PC-3 (cell line): ENCODE results near the gene CREBZF. TPM values are rescaled to one million over a fixed set of nuclear protein-coding genes. Genes with fewer than 3 reads are reported as not detected.

Source experiments
- ATAC-seq: fragments of 200-7000 bp; cut with Tn5 transposase; 2 replicates; pipeline ENCODE4 v1.9.1; 2020; ENCODE audit warnings: mild to moderate bottlenecking, moderate library complexity
- BruUV-seq: library from RNA; stranded (reverse); fragments of 400-500 nt; replicated peaks from 2 replicates; lab custom pipeline; 2021; lab: Mats Ljungman, UMichigan
- CTCF ChIA-PET: fragments of 300-600 bp; sonication (Branson Sonifier 250); formaldehyde crosslinking; loops from one replicate; lab custom pipeline; 2022; ENCODE audit warnings: antibody characterized with exemption; lab: Charles Lee
- POLR2A ChIA-PET: fragments of 300-600 bp; sonication (Branson Sonifier 250); formaldehyde crosslinking; loops from one replicate; lab custom pipeline; 2022; ENCODE audit warnings: antibody characterized with exemption; ENCODE audit not compliant: unreplicated experiment; lab: Charles Lee
- DNase-seq: peaks from one replicate; pipeline ENCODE4 v3.0.0-alpha.2; 2015
- H2AFZ ChIP-seq: fragments of 300-600 bp; sonication (generic); 2 replicates; pipeline ENCODE4 v1.6.0; 2016; ENCODE audit warnings: antibody characterized with exemption, low read length
- H3F3A ChIP-seq: fragments of 300-600 bp; sonication (generic); one replicate; pipeline ENCODE4 v1.6.0; 2017; ENCODE audit warnings: antibody characterized with exemption, low read length, control low read depth, mild to moderate bottlenecking; ENCODE audit not compliant: unreplicated experiment
- H3K27ac ChIP-seq: fragments of 300-600 bp; sonication (generic); 2 replicates; pipeline ENCODE4 v1.5.1; 2016; ENCODE audit warnings: mild to moderate bottlenecking, low read length
- H3K27me3 ChIP-seq: fragments of 300-600 bp; sonication (generic); 2 replicates; pipeline ENCODE4 v1.6.1; 2016; ENCODE audit warnings: low read length, mixed read lengths
- H3K36me3 ChIP-seq: fragments of 300-600 bp; sonication (generic); 2 replicates; pipeline ENCODE4 v1.6.1; 2016; ENCODE audit warnings: low read depth, mixed run types, low read length, mixed read lengths
- H3K4me1 ChIP-seq: fragments of 300-600 bp; sonication (generic); 2 replicates; pipeline ENCODE4 v1.5.1; 2016; ENCODE audit warnings: low read length; ENCODE audit not compliant: insufficient read depth
- H3K4me2 ChIP-seq: fragments of 300-600 bp; sonication (generic); 2 replicates; pipeline ENCODE4 v1.6.0; 2016; ENCODE audit warnings: low read length
- H3K4me3 ChIP-seq: fragments of 300-600 bp; sonication (generic); 2 replicates; pipeline ENCODE4 v1.5.1; 2016; ENCODE audit warnings: mild to moderate bottlenecking, low read length, mixed read lengths
- H3K79me2 ChIP-seq: fragments of 300-600 bp; sonication (generic); 2 replicates; pipeline ENCODE4 v1.6.1; 2017; ENCODE audit warnings: low read length, mixed read lengths
- H3K9ac ChIP-seq: fragments of 300-600 bp; sonication (generic); 2 replicates; pipeline ENCODE4 v1.6.0; 2016; ENCODE audit warnings: mild to moderate bottlenecking, low read length
- H3K9me2 ChIP-seq: fragments of 300-600 bp; sonication (generic); replicated peaks from 2 replicates; pipeline ENCODE4 v1.6.1; 2016; ENCODE audit warnings: mixed run types, low read length, mixed read lengths
- H3K9me3 ChIP-seq: fragments of 300-600 bp; sonication (generic); 2 replicates; pipeline ENCODE4 v1.6.1; 2016; ENCODE audit warnings: low read length, mixed read lengths
- H4K20me1 ChIP-seq: fragments of 300-600 bp; sonication (generic); 2 replicates; pipeline ENCODE4 v1.6.1; 2016; ENCODE audit warnings: low read length, mixed read lengths
- CTCF ChIP-seq: fragments of 300-600 bp; sonication (generic); conservative IDR thresholded peaks from 2 replicates; pipeline ENCODE4 v1.5.1; 2017; ENCODE audit warnings: antibody characterized with exemption, low read depth, mild to moderate bottlenecking, low read length
- EZH2 ChIP-seq: fragments of 300-600 bp; sonication (generic); IDR thresholded peaks from one replicate; pipeline ENCODE4 v1.6.1; 2017; ENCODE audit warnings: antibody characterized with exemption, mild to moderate bottlenecking, low read length; ENCODE audit not compliant: unreplicated experiment
- EZH2phosphoT487 ChIP-seq: fragments of 300-600 bp; sonication (generic); IDR thresholded peaks from 2 replicates; pipeline ENCODE4 v1.6.1; 2018; ENCODE audit warnings: mild to moderate bottlenecking, antibody characterized with exemption, low read length, borderline replicate concordance
- intact Hi-C: fragments of 100-400 bp; cut with micrococcal nuclease; formaldehyde crosslinking; loops from 2 replicates; pipeline ENCODE4 v1.9.0; 2023
- total RNA-seq: library from RNA; depleted of rRNA; stranded (reverse); fragments of >200 nt; gene quantifications from 2 replicates; pipeline ENCODE4 v1.2.3, GENCODE V29; 2014

The CREBZF gene
- total RNA-seq, 1 experiment from 2014 or later: 75.0 TPM

DNA sequence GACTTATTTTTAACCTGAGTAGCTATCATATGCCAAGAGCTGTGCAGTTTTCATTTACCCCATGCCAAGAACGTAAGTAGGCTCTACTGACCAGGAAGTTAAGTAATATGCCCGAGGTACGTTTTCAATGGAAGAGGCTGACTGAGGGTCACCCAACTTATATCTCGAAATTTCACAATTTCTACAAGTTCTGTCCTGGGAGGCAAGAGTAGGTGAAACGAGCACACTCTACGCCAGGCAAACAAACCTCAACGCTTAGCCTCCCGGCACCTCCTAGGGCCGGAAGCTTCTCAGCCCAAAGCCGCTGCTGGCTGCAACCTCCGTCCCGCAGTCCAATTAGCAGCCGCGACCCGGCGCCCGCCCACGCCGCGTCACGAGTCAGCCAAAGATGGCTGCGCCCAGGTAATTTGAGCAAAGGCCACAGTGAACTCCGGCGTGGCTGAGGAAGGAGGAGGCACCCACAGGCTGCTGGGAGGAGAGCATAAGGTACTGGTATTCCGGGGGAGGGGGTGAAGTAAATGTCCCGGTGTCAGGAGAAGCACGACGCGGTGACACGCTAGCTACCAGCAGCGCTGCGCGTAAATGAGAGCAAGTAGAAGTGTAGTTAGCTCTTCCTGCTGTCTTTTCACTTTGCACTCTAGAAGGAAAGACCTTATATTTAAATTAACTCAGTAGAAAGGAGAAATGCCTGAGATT is 17.2 kb downstream of the CREBZF start, which contains the start of gene TMEM126A:
Gene TMEM126A (plus strand): TSS at position 364 of the 696 bp plus-strand sequence. CDS start 2,289 bp downstream, outside the sequence.
- peak within 1 kb of the TSS; percentile 87 for H2AFZ ChIP-seq
- H3K4me2 ChIP-seq: peak within 1 kb of the TSS; percentile 94
- TF ChIP-seq EZH2phosphoT487: no peak
- TF ChIP-seq EZH2: no peak
- H3K9me3 ChIP-seq: no peaks in the 10 kb centered on the region
- CTCF ChIA-PET: interaction anchor here (0.7 kb wide), 1 partner anchor 1292 kb away, joined by 3 read pairs; no protein-coding TSS in a partner anchor
- H3K36me3 ChIP-seq: 0 out of 2 replicates have a peak, but pooled peaks cover under 1% of the 10 kb centered on the region
- H3K27me3 ChIP-seq: no peaks in the 10 kb centered on the region
- ATAC-seq (peak; percentile 91), DNase-seq (peak; percentile 98)
- intact Hi-C loops: loop anchor here (1.0 kb wide), 2 partner anchors 14 to 19 kb away; partner anchors contain the start of gene TMEM126B
- no peaks in the 10 kb centered on the region for H4K20me1 ChIP-seq
- H3F3A ChIP-seq: no peaks in the 10 kb centered on the region
- BruUV-seq: no TSS peak
- H3K9me2 ChIP-seq: no peaks in the 10 kb centered on the region
- H3K4me3 ChIP-seq: peak within 1 kb of the TSS; percentile 76
- peak within 1 kb of the TSS; percentile 79 for H3K27ac ChIP-seq
- H3K4me1 ChIP-seq: peaks cover 25% of the 10 kb centered on the region
- POLR2A ChIA-PET: interaction anchor here (0.6 to 1.9 kb wide), 8 partner anchors 10 to 597 kb away, joined by 3 to 37 read pairs (median 6); partner anchors contain the start of gene CREBZF
- peaks cover 25% of the 10 kb centered on the region for H3K79me2 ChIP-seq
- H3K9ac ChIP-seq: peak within 1 kb of the TSS; percentile 77

DNA sequence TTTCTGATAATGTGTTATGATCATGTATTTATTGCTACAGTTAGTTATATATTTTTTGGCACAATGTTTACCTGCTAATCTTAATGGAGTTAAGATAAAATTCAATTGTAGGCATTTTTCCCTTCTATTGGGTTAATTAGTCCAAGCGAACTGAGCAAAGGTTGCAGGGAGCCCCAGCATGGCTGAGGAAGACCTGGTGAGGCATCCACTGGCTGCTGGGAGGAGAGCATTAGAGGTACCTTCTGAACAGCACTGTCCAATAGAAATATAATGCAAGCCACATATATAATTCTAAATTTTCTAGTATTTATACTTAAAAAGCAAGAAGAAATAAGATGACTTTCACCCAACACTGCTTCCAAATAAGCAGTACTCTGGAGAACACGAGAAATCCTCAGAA is 17.9 kb downstream of the CREBZF start:
- BruUV-seq: no TSS peak
- peak overlapping the region; percentile 77 for H3K9ac ChIP-seq
- CTCF ChIA-PET: no interaction called here

More for the DNA sequence above, 17.9 kb downstream of the CREBZF start:
- TF ChIP-seq EZH2: no peak
- no peak for TF ChIP-seq CTCF
- no peak for TF ChIP-seq EZH2phosphoT487
- H3K4me1 ChIP-seq: peaks cover 25% of the 10 kb centered on the region
- peak overlapping the region; percentile 94 for H3K4me2 ChIP-seq
- H3K27ac ChIP-seq: peak overlapping the region; percentile 79
- H2AFZ ChIP-seq: peak overlapping the region; percentile 87
- no peaks in the 10 kb centered on the region for H3K9me2 ChIP-seq
- H3F3A ChIP-seq: no peaks in the 10 kb centered on the region
- intact Hi-C loops: loop anchor here (1.0 kb wide), 1 partner anchor 19 kb away; the partner anchor contains the start of gene TMEM126B
- H3K27me3 ChIP-seq: no peaks in the 10 kb centered on the region
- H3K79me2 ChIP-seq: peaks cover 25% of the 10 kb centered on the region
- H3K36me3 ChIP-seq: no peaks in the 10 kb centered on the region
- DNase-seq (no peak), ATAC-seq (no peak)
- H3K4me3 ChIP-seq: peak overlapping the region; percentile 76
- no peaks in the 10 kb centered on the region for H4K20me1 ChIP-seq
- H3K9me3 ChIP-seq: no peaks in the 10 kb centered on the region
- POLR2A ChIA-PET: interaction anchor here (0.7 to 1.9 kb wide), 5 partner anchors 11 to 26 kb away, joined by 3 to 37 read pairs (median 8); partner anchors contain the start of gene CREBZF
